A204.1 (cell line): Measurements from ENCODE around the gene IL10.
"Not testable (repeated sequence)": the region's sequence is repeated elsewhere in the genome, so short reads cannot be mapped to it uniquely, and the experiment has no call there.

Experiments used
- FAIRE-seq: peaks from 2 replicates; lab custom pipeline; 2012; peaks lifted over from hg19 to GRCh38; lab: Jason Lieb, UNC

IL10 gene

GRCh38 chr1:206793620-206794019 is 21.3 kb upstream of the IL10 start:
- no peak for FAIRE-seq

GRCh38 chr1:206792939-206793607 is 20.8 kb upstream of the IL10 start:
- FAIRE-seq, result no peak

- no peak for FAIRE-seq
Measured at GRCh38 chr1:206790502-206791250, 18.4 kb upstream of the IL10 start.

- no peak for FAIRE-seq
Measured at GRCh38 chr1:206788487-206789050, 16.3 kb upstream of the IL10 start.

GRCh38 chr1:206787891-206788290 is 15.6 kb upstream of the IL10 start:
- FAIRE-seq, result no peak

- no peak for FAIRE-seq
Measured at GRCh38 chr1:206786212-206786886, 14.1 kb upstream of the IL10 start.

- FAIRE-seq, result no peak
Measured at GRCh38 chr1:206785182-206785765, 13.0 kb upstream of the IL10 start.

- no peak for FAIRE-seq
Measured at GRCh38 chr1:206784471-206784903, 12.2 kb upstream of the IL10 start.

- no peak for FAIRE-seq
Measured at GRCh38 chr1:206783506-206783905, 11.2 kb upstream of the IL10 start.

- no peak for FAIRE-seq
Measured at GRCh38 chr1:206782448-206782847, 10.2 kb upstream of the IL10 start.

- FAIRE-seq, result no peak
Measured at GRCh38 chr1:206779638-206780037, 7.3 kb upstream of the IL10 start.

GRCh38 chr1:206778911-206779310 is 6.6 kb upstream of the IL10 start:
- FAIRE-seq, result not testable (repeated sequence)

GRCh38 chr1:206778031-206778430 is 5.7 kb upstream of the IL10 start:
- FAIRE-seq, result no peak

GRCh38 chr1:206776229-206776628 is 3.9 kb upstream of the IL10 start:
- FAIRE-seq, result no peak

- FAIRE-seq, result no peak
Measured at GRCh38 chr1:206774093-206774492, 1.8 kb upstream of the IL10 start.

GRCh38 chr1:206771338-206771692 is 979 bp downstream of the IL10 start:
- FAIRE-seq, result no peak

GRCh38 chr1:206770531-206771337 is 1.6 kb downstream of the IL10 start, which contains the start of gene IL19:
Gene IL19, plus strand, starts transcription at chr1:206770773. Its CDS starts 65,890 bp downstream, at chr1:206836663.
- FAIRE-seq, result no peak

GRCh38 chr1:206769304-206769731 is 3.0 kb downstream of the IL10 start:
- no peak for FAIRE-seq

- no peak for FAIRE-seq
Measured at GRCh38 chr1:206768472-206769303, 3.6 kb downstream of the IL10 start.

GRCh38 chr1:206766251-206766856 is 5.9 kb downstream of the IL10 start:
- FAIRE-seq, result no peak
